Measurements from ENCODE around the gene SNRNP200. TPM values are rescaled to one million over a fixed set of nuclear protein-coding genes. Genes with fewer than 3 reads are reported as not detected.
"Not testable (repeated sequence)": the region's sequence is repeated elsewhere in the genome, so short reads cannot be mapped to it uniquely, and the experiment has no call there.

Gene SNRNP200
- total and polyA plus RNA-seq, 11 donors = 38.8 to 85.5 (median 66.6) TPM

GRCh38 chr2:96258166-96259022 lies 47.0 kb downstream of the SNRNP200 start:
- peak overlapping the region; percentile 62 to 96 (median 92) for H3K27ac ChIP-seq
- peak in 3 of 5 donors; percentile 42 to 62 (median 45) for DNase-seq
- no peaks in the 10 kb centered on the region for H3K27me3 ChIP-seq
- peak; percentile 42 to 64 (median 48) for ATAC-seq
- intact Hi-C loops (cut with DNase I) = loop anchor here in 1 of 10 donors (2.0 kb wide), 1 partner anchor 50 kb away; the partner anchor contains the start of gene STARD7
- no peak overlapping the region for H3K4me3 ChIP-seq
- no peaks in the 10 kb centered on the region for H3K9me3 ChIP-seq
- WGBS, 4 donors = 63 to 69% (median 67%) methylated on average over 6 to 7 of the region's 7 CpGs
- H3K36me3 ChIP-seq = peaks cover 0 to 62% (median 55%) of the 10 kb centered on the region in 9 donors
- H3K4me1 ChIP-seq = peaks cover 37 to 100% (median 95%) of the 10 kb centered on the region in 12 donors
- TF ChIP-seq POLR2A (IDR thresholded peaks at IDR 0.05) (no peak), CTCF (IDR thresholded peaks at IDR 0.05) (no peak)

GRCh38 chr2:96257744-96258143 lies 47.6 kb downstream of the SNRNP200 start:
- not testable (repeated sequence) for H3K27me3 ChIP-seq, H3K4me3 ChIP-seq, DNase-seq, H3K9me3 ChIP-seq, ATAC-seq
- Histone ChIP-seq H3K36me3 (peaks cover 0 to 64% (median 55%) of the 10 kb centered on the region in 9 donors), H3K4me1 (peaks cover 37 to 100% (median 93%) of the 10 kb centered on the region in 12 donors), H3K27ac (peak overlapping the region; percentile 62 to 96 (median 92))
- intact Hi-C loops (cut with DNase I) = loop anchor here in 1 of 10 donors (2.0 kb wide), 1 partner anchor 49 kb away; the partner anchor contains the start of gene STARD7
- 78 to 87% (median 79%) methylated on average over 3 of the region's 3 CpGs for WGBS, 4 donors

GRCh38 chr2:96256611-96257113 lies 48.7 kb downstream of the SNRNP200 start:
- DNase-seq (no peak), ATAC-seq (no peak)
- intact Hi-C loops (cut with DNase I) = no loop called here
- H3K27me3 ChIP-seq = no peaks in the 10 kb centered on the region
- H3K9me3 ChIP-seq = no peaks in the 10 kb centered on the region
- 56 to 65% (median 60%) methylated on average over 6 of the region's 6 CpGs for WGBS, 4 donors
- peaks cover 0 to 64% (median 57%) of the 10 kb centered on the region in 9 donors for H3K36me3 ChIP-seq
- H3K27ac ChIP-seq = peak overlapping the region; percentile 62 to 96 (median 92)
- peaks cover 37 to 100% (median 92%) of the 10 kb centered on the region in 12 donors for H3K4me1 ChIP-seq
- peak overlapping the region in 1 of 12 donors; percentile 19 for H3K4me3 ChIP-seq
- TF ChIP-seq CTCF (IDR thresholded peaks at IDR 0.05) (no peak), POLR2A (IDR thresholded peaks at IDR 0.05) (no peak)

- H3K27ac ChIP-seq = peak overlapping the region; percentile 35 to 96 (median 75)
- ATAC-seq = peak in 3 of 4 donors; percentile 4 to 42 (median 21)
- H3K4me1 ChIP-seq = peaks cover 20 to 100% (median 90%) of the 10 kb centered on the region in 12 donors
- TF ChIP-seq POLR2A (IDR thresholded peaks at IDR 0.05) (no peak), CTCF (IDR thresholded peaks at IDR 0.05) (no peak)
- 44 to 56% (median 51%) methylated on average over 11 of the region's 11 CpGs for WGBS, 4 donors
- H3K4me3 ChIP-seq = peak overlapping the region in 1 of 12 donors; percentile 12
- no peaks in the 10 kb centered on the region for H3K9me3 ChIP-seq
- H3K36me3 ChIP-seq = peaks cover 0 to 65% (median 53%) of the 10 kb centered on the region in 9 donors
- H3K27me3 ChIP-seq = no peaks in the 10 kb centered on the region
- intact Hi-C loops (cut with DNase I) = loop anchor here in 4 of 10 donors (5.0 kb wide), 2 partner anchors 42 to 47 kb away; partner anchors contain the start of gene STARD7 (in 3 of the 4)
- peak in 4 of 5 donors; percentile 50 to 65 (median 58) for DNase-seq
Observed at GRCh38 chr2:96254571-96254970, 50.8 kb downstream of the SNRNP200 start.
